Measurements from ENCODE around the gene GAN. TPM values are rescaled to one million over a fixed set of nuclear protein-coding genes. Genes with fewer than 3 reads are reported as not detected.

Gene GAN
- total and polyA plus RNA-seq, 9 of the 15 experiments (the other 6 are each of a cell fraction or from before 2014, with no cell fraction given) = 0.83 to 15.1 (median 5.2) TPM

DNA sequence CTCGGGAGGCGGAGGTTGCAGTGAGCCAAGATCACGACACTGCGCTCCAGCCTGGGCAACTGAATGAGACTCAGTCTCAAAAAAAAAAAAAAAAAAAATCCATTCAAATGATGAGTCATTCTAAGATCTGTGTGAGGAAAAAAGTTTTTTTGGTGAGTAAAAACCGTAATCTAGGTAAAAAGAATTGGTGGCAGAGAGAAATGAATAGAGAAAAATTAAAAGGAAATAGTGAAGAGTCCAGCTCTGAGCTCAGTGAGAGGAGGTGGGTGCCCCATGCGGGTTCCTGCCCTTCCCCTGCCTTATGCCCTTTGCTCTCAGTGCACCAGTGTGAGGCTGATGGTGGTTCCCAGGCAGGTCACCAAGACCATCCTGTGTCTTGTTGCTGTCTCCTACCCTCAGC is 20.9 kb downstream of the GAN start:
- ChIA-PET POLR2A (interaction anchor here (0.7 kb wide), 2 partner anchors 72 to 220 kb away, joined by 3 to 4 read pairs; no protein-coding TSS in a partner anchor), CTCF (ENCODE audit: low intra/inter-chr PET ratio) (no interaction called here)
- no peak for DNase-seq (ENCODE audit: extremely low read depth in 1 of 4, low spot score in 3 of 4)
- H3K4me1 ChIP-seq (replicated peaks in 1 of 2; ENCODE audit: control insufficient read depth in 2 of 2, insufficient read depth in 2 of 2, low read length in 2 of 2) = no peaks in the 10 kb centered on the region
- H4K20me1 ChIP-seq (replicated peaks; ENCODE audit: control insufficient read depth, insufficient read depth, low read length) = no peaks in the 10 kb centered on the region
- no peaks in the 10 kb centered on the region for H3K36me3 ChIP-seq (ENCODE audit: control insufficient read depth, insufficient read depth, low read length)
- 0 out of 2 replicates have a peak, but pooled peaks have one; percentile 16 for TF ChIP-seq MAFG (tag; conservative IDR thresholded peaks at IDR 0.05)
- TF ChIP-seq SRSF7 (optimal IDR thresholded peaks at IDR 0.05; ENCODE audit: low read depth, low read length) = no peak
- TF ChIP-seq, protein P1, sequence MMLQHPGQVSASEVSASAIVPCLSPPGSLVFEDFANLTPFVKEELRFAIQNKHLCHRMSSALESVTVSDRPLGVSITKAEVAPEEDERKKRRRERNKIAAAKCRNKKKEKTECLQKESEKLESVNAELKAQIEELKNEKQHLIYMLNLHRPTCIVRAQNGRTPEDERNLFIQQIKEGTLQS (IDR thresholded peaks at IDR 0.05) = peak; percentile 25; the same call in 1 of the 2 replicates
- TF ChIP-seq, protein P1 (CRISPR knock-in tag; conservative IDR thresholded peaks at IDR 0.05) = no peak
- TF ChIP-seq NR2C1 (IDR thresholded peaks at IDR 0.05) = no peak
- TF ChIP-seq NR2C1 (tag; IDR thresholded peaks at IDR 0.05) = no peak
- H3K4me3 ChIP-seq = no peak overlapping the region
- H2AFZ ChIP-seq (ENCODE audit: low read depth, low read length) = no peak overlapping the region
- in situ Hi-C loops (cut with MboI) = no loop called here
- no peaks in the 10 kb centered on the region; the same call in 1 of the 2 replicates for H3K9me3 ChIP-seq (replicated peaks; ENCODE audit: control insufficient read depth, insufficient read depth, low read depth, low read length)
- no peak overlapping the region for H3K27ac ChIP-seq (ENCODE audit: extremely low read depth, low read depth, low read length)
- no peak for ATAC-seq
- H3K9me1 ChIP-seq (ENCODE audit: control insufficient read depth, insufficient read depth, low read length) = no peaks in the 10 kb centered on the region
- no peak for FAIRE-seq
- intact Hi-C loops (cut with micrococcal nuclease) = no loop called here
- 81% methylated on average over 6 of the region's 6 CpGs for whole genome bisulfite sequencing (ENCODE audit: insufficient coverage, low coverage, missing lambda C conversion rate)
- H3K4me2 ChIP-seq (ENCODE audit: insufficient read depth, low read length) = no peak overlapping the region
- H3K79me2 ChIP-seq (ENCODE audit: control insufficient read depth, insufficient read depth, low read length) = peaks cover 3% of the 10 kb centered on the region; the same call in 2 of the 3 replicates
- H3K9ac ChIP-seq (ENCODE audit: insufficient read depth in 1 of 2, low read depth in 2 of 2, low read length in 2 of 2) = no peak overlapping the region
- BruUV-seq (replicated peaks) = no TSS peak
- H3K27me3 ChIP-seq (ENCODE audit: control insufficient read depth in 2 of 2, insufficient read depth in 2 of 2, low read length in 2 of 2) = no peaks in the 10 kb centered on the region
